Coronary artery (tissue), 2 donors: ENCODE results near the gene COMTD1.

Source experiments
- DNase-seq: peaks from one replicate; pipeline ENCODE4 v3.0.0-alpha.2; 2017; ENCODE audit warnings: low spot score
- H3K27ac ChIP-seq, 2 donors: fragments of 200-600 bp; sonication (generic); one replicate each; pipeline ENCODE4 v1.5.1; 2016 to 2019
- H3K4me3 ChIP-seq: fragments of 200-600 bp; sonication (generic); 2 replicates; pipeline ENCODE4 v1.5.1; 2016; ENCODE audit warnings: mild to moderate bottlenecking, moderate library complexity
- TF ChIP-seq, protein P1 (sequence below): fragments of 200-600 bp; sonication (generic); IDR thresholded peaks from one replicate; pipeline ENCODE4 v1.5.1; 2019; ENCODE audit warnings: antibody characterized with exemption

COMTD1 gene

DNA sequence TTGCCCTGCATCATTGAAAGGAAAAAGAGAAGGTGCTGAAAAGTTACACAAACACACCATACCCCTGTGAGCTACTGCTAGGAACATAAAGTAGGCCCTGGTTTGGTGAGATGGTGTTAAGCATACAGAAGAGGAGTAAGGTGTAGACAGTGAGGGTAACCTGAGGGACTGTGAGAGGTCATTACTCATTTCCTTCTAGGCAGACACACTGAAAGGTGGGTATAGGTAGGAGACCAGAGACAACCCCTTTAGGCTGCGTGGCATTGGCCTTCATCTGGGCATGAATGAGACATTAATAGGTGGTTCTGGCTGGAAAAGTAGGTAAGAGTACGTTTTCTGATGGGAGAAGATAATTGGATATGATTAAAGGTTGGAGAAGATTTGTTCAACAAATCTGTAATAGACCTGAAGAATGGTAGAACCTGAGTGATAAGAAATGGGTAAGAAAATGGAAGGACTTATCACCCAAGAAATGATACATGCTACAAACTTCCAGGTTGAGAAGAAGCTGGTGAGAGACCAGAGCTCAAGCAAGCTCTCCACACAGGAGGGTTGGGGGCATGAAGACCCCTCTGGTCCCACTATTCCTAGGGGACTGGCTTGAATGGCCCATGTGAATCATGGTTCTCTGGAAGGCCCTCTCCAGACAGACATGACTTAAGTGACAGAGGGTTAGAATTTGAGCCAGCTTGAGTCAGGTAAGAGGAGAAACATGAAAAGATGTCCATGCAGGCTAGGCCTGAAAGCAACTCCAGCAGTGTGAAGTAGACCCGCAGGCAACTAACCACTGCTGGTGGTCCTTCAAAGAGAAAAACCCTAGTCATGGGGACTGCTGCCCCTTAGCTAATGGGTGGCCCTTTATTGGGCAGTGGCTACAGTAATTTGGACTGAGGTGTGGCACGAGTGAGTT is 3.8 kb downstream of the COMTD1 start:
- Histone ChIP-seq H3K27ac (no peak overlapping the region), H3K4me3 (no peak overlapping the region)
- DNase-seq: no peak
- TF ChIP-seq, protein P1, sequence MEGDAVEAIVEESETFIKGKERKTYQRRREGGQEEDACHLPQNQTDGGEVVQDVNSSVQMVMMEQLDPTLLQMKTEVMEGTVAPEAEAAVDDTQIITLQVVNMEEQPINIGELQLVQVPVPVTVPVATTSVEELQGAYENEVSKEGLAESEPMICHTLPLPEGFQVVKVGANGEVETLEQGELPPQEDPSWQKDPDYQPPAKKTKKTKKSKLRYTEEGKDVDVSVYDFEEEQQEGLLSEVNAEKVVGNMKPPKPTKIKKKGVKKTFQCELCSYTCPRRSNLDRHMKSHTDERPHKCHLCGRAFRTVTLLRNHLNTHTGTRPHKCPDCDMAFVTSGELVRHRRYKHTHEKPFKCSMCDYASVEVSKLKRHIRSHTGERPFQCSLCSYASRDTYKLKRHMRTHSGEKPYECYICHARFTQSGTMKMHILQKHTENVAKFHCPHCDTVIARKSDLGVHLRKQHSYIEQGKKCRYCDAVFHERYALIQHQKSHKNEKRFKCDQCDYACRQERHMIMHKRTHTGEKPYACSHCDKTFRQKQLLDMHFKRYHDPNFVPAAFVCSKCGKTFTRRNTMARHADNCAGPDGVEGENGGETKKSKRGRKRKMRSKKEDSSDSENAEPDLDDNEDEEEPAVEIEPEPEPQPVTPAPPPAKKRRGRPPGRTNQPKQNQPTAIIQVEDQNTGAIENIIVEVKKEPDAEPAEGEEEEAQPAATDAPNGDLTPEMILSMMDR: no peak

DNA sequence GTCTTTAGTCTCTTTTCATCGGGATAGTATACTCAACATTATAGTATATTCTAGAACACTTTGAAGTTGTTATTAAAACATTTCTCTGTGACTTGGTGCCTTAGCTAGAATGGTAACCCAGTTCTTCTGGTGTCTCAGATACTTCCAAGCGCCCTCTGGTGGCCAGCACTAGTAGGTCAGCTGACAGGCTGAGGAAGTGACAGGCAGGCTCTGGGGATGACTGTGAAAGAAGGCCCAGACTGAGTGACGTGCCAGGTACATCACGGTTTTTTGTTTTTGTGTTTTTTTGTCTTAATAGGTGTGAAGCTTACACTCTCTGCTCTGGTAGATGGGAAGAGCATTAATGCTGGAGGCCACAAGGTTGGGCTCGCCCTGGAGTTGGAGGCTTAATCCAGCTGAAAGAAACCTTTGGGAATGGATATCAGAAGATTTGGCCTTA is 5.1 kb downstream of the COMTD1 start:
- peak overlapping the region; percentile 3 to 21 for H3K27ac ChIP-seq
- no peak overlapping the region for H3K4me3 ChIP-seq
- TF ChIP-seq, protein P1: peak; percentile 78
- DNase-seq: peak; percentile 90

DNA sequence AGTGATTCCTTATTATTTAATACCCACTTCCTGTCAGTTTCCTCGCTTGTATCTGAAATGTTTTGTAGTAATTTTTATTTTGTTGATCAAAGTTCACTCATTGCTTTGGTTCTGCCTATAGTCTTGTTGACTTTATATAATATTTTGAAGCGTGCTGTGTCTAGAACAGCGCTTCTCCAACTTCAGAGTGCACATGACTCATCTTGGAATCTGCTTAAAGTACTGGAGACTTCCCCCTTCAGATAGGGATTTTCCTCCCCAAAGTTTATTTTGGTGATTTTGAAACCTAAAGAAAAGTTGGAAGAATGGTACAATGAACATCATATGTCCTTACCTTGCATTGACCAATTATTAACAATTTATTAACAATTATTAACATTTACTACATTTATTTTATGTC is 5.8 kb downstream of the COMTD1 start:
- TF ChIP-seq, protein P1: no peak
- peak overlapping the region in 1 of 2 donors; percentile 3 for H3K27ac ChIP-seq
- DNase-seq: no peak
- H3K4me3 ChIP-seq: no peak overlapping the region

DNA sequence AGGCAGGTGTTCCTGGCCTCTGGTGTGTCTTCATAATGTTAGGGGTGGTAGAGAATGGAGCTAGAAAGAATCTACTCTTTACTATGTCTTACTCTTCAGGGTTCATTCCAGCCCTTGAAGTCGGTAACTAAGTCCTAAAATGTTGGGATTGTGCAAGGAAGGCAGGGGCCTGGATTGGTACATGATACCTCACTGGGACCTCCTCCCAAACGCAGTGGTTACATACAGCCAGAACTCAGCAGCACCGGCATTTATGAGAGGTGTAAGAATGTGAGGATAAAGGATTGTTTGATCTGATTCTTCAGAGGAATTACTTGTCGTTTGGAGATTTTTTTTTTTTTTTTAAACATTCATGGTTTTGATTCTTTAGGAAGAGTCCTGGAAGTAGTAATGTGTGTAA is 6.9 kb downstream of the COMTD1 start:
- Histone ChIP-seq H3K4me3 (no peak overlapping the region), H3K27ac (peak overlapping the region; percentile 25 to 38)
- no peak for DNase-seq

DNA sequence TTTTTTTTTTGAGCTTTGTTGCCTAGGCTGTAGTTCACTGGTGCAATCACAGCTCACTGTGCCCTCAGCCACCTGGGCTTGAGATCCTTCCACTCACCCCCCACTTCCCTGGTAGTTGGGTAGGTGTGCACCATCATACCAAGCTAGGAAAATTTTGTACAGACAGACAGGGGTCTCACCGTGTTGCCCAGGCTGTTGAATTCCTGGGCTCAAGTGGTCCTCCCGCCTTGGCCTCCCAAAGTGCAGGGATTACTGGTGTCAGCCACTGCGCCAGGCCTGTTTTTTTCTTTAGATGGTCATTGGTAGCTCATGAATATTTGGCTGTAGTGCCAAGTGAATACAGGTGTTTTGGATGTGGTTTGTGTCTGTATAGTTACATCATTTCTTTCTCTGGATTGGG is 7.5 kb downstream of the COMTD1 start:
- TF ChIP-seq, protein P1: no peak
- Histone ChIP-seq H3K4me3 (no peak overlapping the region), H3K27ac (peak overlapping the region in 1 of 2 donors; percentile 38)
- no peak for DNase-seq

More for the DNA sequence above, 6.9 kb downstream of the COMTD1 start:
- TF ChIP-seq, protein P1: no peak

DNA sequence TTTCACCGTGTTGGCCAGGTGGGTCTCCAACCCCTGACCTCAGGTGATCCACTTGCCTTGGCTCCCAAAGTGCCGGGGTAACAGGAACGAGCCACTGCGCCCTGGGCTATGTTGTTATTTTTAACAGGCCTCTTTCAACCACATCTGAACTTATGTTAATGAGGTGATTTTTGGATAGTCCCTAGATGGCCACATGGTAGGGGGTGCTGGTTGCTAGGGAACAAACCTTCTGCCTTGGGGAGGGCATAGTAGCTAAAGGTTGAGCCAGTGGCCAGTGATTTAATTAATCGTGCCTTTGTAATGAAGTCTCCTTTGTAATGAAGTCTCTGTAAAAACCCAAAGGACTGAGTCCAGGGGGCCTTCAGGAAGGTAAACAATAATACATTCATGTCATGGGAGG is 9.1 kb downstream of the COMTD1 start:
- no peak overlapping the region for H3K4me3 ChIP-seq
- TF ChIP-seq, protein P1: no peak
- DNase-seq: no peak
- peak overlapping the region; percentile 82 to 89 for H3K27ac ChIP-seq

DNA sequence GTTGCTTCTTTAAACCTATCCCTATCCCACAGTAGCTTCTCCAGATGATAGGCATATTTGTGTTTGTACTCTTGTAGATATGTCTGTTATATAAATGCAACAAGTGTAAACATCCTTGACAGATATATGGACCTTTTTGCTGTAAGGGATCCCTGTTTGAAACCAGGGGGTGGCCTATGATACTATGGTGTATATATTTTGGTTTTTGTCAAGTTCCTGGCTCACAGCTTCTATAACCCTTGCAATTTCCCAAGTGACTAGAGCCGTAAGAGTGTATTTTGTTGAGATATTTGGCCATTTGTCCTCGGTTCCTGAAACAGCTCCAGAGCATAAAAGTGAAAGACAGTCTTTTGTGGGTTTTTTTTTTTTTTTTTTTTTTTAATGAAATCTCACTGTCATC is 9.7 kb downstream of the COMTD1 start:
- Histone ChIP-seq H3K4me3 (peak overlapping the region; percentile 14), H3K27ac (peak overlapping the region; percentile 82 to 89)
- TF ChIP-seq, protein P1: no peak
- no peak for DNase-seq
